ENCODE results near the gene CNRIP1. TPM values are rescaled to one million over a fixed set of nuclear protein-coding genes. Genes with fewer than 3 reads are reported as not detected.
"Not testable (repeated sequence)": the region's sequence is repeated elsewhere in the genome, so short reads cannot be mapped to it uniquely, and the experiment has no call there.

Gene CNRIP1
- total RNA-seq, 1 donor, result 40.0 TPM

GRCh38 chr2:68352651-68353391 is 33.1 kb upstream of the CNRIP1 start:
- no peak for TF ChIP-seq CTCF (IDR thresholded peaks at IDR 0.05; ENCODE audit: insufficient read depth, low read length)
- peak; percentile 18 for DNase-seq (ENCODE audit: low read depth)

GRCh38 chr2:68351997-68352396 is 32.2 kb upstream of the CNRIP1 start:
- H3K4me3 ChIP-seq (ENCODE audit: low read depth, low read length), result no peak overlapping the region
- DNase-seq (ENCODE audit: low read depth), result no peak
- no peak for TF ChIP-seq CTCF (IDR thresholded peaks at IDR 0.05; ENCODE audit: insufficient read depth, low read length)

More at GRCh38 chr2:68352651-68353391, 33.1 kb upstream of the CNRIP1 start:
- no peak overlapping the region for H3K4me3 ChIP-seq (ENCODE audit: low read depth, low read length)

- DNase-seq (ENCODE audit: low read depth); H3K4me3 ChIP-seq (ENCODE audit: low read depth, low read length): not testable (repeated sequence)
Measured at GRCh38 chr2:68349091-68349490, 29.3 kb upstream of the CNRIP1 start.

GRCh38 chr2:68345129-68345875 is 25.6 kb upstream of the CNRIP1 start:
- no peak overlapping the region for H3K4me3 ChIP-seq (ENCODE audit: low read depth, low read length)
- TF ChIP-seq CTCF (IDR thresholded peaks at IDR 0.05; ENCODE audit: insufficient read depth, low read length), result no peak
- DNase-seq (ENCODE audit: low read depth), result no peak

- DNase-seq (ENCODE audit: low read depth), result no peak
- H3K4me3 ChIP-seq (ENCODE audit: low read depth, low read length), result no peak overlapping the region
- TF ChIP-seq CTCF (IDR thresholded peaks at IDR 0.05; ENCODE audit: insufficient read depth, low read length), result no peak
Measured at GRCh38 chr2:68344031-68344430, 24.3 kb upstream of the CNRIP1 start.

GRCh38 chr2:68342470-68342869 is 22.7 kb upstream of the CNRIP1 start:
- no peak overlapping the region for H3K4me3 ChIP-seq (ENCODE audit: low read depth, low read length)
- DNase-seq (ENCODE audit: low read depth), result no peak
- TF ChIP-seq CTCF (IDR thresholded peaks at IDR 0.05; ENCODE audit: insufficient read depth, low read length), result no peak

- no peak overlapping the region for H3K4me3 ChIP-seq (ENCODE audit: low read depth, low read length)
- no peak for TF ChIP-seq CTCF (IDR thresholded peaks at IDR 0.05; ENCODE audit: insufficient read depth, low read length)
- no peak for DNase-seq (ENCODE audit: low read depth)
Measured at GRCh38 chr2:68341583-68341982, 21.8 kb upstream of the CNRIP1 start.

Data from fibroblast of the aortic adventitia (primary cell).